Uterus (tissue), 2 donors: ENCODE results near the gene PXDC1.

Experiments used
- CTCF ChIP-seq, 4 experiments: fragments of 200-600 bp in 2 of 4; fragments of 450-650 bp in 2 of 4; sonication (generic) in 2 of 4; IDR thresholded peaks; one replicate each; pipeline ENCODE4 v1.5.1; 2016 to 2019; ENCODE audit warnings: antibody characterized with exemption in 4 of 4, mild to moderate bottlenecking in 2 of 4, moderate library complexity in 1 of 4
- POLR2A ChIP-seq, 2 donors: fragments of 450-650 bp; IDR thresholded peaks; one replicate each; pipeline ENCODE4 v1.6.1; 2016; ENCODE audit warnings: antibody characterized with exemption in 2 of 2, mild to moderate bottlenecking in 1 of 2, moderate library complexity in 1 of 2

- TF ChIP-seq CTCF (IDR thresholded peaks at IDR 0.05) (no peak), POLR2A (IDR thresholded peaks at IDR 0.05) (no peak)
Measured at GRCh38 chr6:3770023-3770720, 18.7 kb upstream of the PXDC1 start.
